ENCODE measurements around the gene PHLDA1.
"Not testable (repeated sequence)": the region's sequence is repeated elsewhere in the genome, so short reads cannot be mapped to it uniquely, and the experiment has no call there.

Gene PHLDA1

GRCh38 chr12:76018111-76018510, 13.5 kb downstream of the PHLDA1 start:
- DNase-seq (ENCODE audit: low spot score) = no peak

- no peak for DNase-seq (ENCODE audit: low spot score)
These were observed 17.6 kb downstream of the PHLDA1 start for GRCh38 chr12:76014007-76014406.

GRCh38 chr12:76013603-76014002, 18.0 kb downstream of the PHLDA1 start:
- no peak for DNase-seq (ENCODE audit: low spot score)

GRCh38 chr12:76012644-76013043, 18.9 kb downstream of the PHLDA1 start:
- no peak for DNase-seq (ENCODE audit: low spot score)

- DNase-seq (ENCODE audit: low spot score) = peak; percentile 36
These were observed 20.7 kb downstream of the PHLDA1 start for GRCh38 chr12:76010732-76011458.

- no peak for DNase-seq (ENCODE audit: low spot score)
These were observed 23.1 kb downstream of the PHLDA1 start for GRCh38 chr12:76008428-76008827.

GRCh38 chr12:76007640-76008039, 23.9 kb downstream of the PHLDA1 start:
- DNase-seq (ENCODE audit: low spot score) = no peak

- DNase-seq (ENCODE audit: low spot score) = no peak
These were observed 25.3 kb downstream of the PHLDA1 start for GRCh38 chr12:76006028-76006925.

- no peak for DNase-seq (ENCODE audit: low spot score)
These were observed 28.3 kb downstream of the PHLDA1 start for GRCh38 chr12:76003355-76003638.

GRCh38 chr12:76002598-76003354, 28.8 kb downstream of the PHLDA1 start:
- DNase-seq (ENCODE audit: low spot score) = no peak

GRCh38 chr12:75998292-75999063, 33.1 kb downstream of the PHLDA1 start:
- no peak for DNase-seq (ENCODE audit: low spot score)

- DNase-seq (ENCODE audit: low spot score) = no peak
These were observed 33.9 kb downstream of the PHLDA1 start for GRCh38 chr12:75997658-75998057.

- DNase-seq (ENCODE audit: low spot score) = no peak
These were observed 34.6 kb downstream of the PHLDA1 start for GRCh38 chr12:75996861-75997447.

GRCh38 chr12:75995691-75996090, 35.9 kb downstream of the PHLDA1 start:
- no peak for DNase-seq (ENCODE audit: low spot score)

- DNase-seq (ENCODE audit: low spot score) = no peak
These were observed 37.4 kb downstream of the PHLDA1 start for GRCh38 chr12:75994069-75994740.

GRCh38 chr12:75991753-75992152, 39.8 kb downstream of the PHLDA1 start:
- no peak for DNase-seq (ENCODE audit: low spot score)

- no peak for DNase-seq (ENCODE audit: low spot score)
These were observed 41.2 kb downstream of the PHLDA1 start for GRCh38 chr12:75990189-75990912.

- DNase-seq (ENCODE audit: low spot score) = not testable (repeated sequence)
These were observed 43.9 kb downstream of the PHLDA1 start for GRCh38 chr12:75987709-75988108.

- DNase-seq (ENCODE audit: low spot score) = no peak
These were observed 45.4 kb downstream of the PHLDA1 start for GRCh38 chr12:75986001-75986746.

- no peak for DNase-seq (ENCODE audit: low spot score)
These were observed 46.0 kb downstream of the PHLDA1 start for GRCh38 chr12:75985566-75985965.
